WTC11 (cell line): Measurements from ENCODE around the gene GALNT17. TPM values are rescaled to one million over a fixed set of nuclear protein-coding genes. Genes with fewer than 3 reads are reported as not detected.
A peak's percentile ranks its signal among the peaks of the same experiment; 100 is the strongest.

Source experiments
- ATAC-seq: fragments of 200-7000 bp; cut with Tn5 transposase; 2 replicates; pipeline ENCODE4 v1.10.0; 2021; ENCODE audit warnings: mild to moderate bottlenecking, moderate library complexity
- CTCF ChIA-PET: fragments of 300-600 bp; sonication (Branson Sonifier 250); formaldehyde crosslinking; loops from one replicate; lab custom pipeline; 2021; ENCODE audit warnings: antibody characterized with exemption; lab: Charles Lee
- POLR2A ChIA-PET: fragments of 350-600 bp; sonication (Branson Sonifier 250); formaldehyde crosslinking; loops from one replicate; lab custom pipeline; 2021; ENCODE audit warnings: antibody characterized with exemption; lab: Charles Lee
- DNase-seq: peaks from one replicate; pipeline ENCODE4 v3.0.0; 2021; ENCODE audit warnings: low spot score
- H3K27ac Mint-ChIP-seq: 2 replicates; pipeline ENCODE4 v1.8.0; 2021; ENCODE audit warnings: mixed read lengths
- H3K27me3 Mint-ChIP-seq: 2 replicates; pipeline ENCODE4 v1.8.0; 2021; ENCODE audit warnings: low read depth, mild to moderate bottlenecking, moderate library complexity, mixed read lengths
- H3K36me3 Mint-ChIP-seq: 2 replicates; pipeline ENCODE4 v1.8.0; 2021; ENCODE audit warnings: mixed read lengths
- H3K4me1 Mint-ChIP-seq: 2 replicates; pipeline ENCODE4 v1.8.0; 2022; ENCODE audit warnings: mixed read lengths
- H3K4me3 Mint-ChIP-seq: 2 replicates; pipeline ENCODE4 v1.8.0; 2021; ENCODE audit warnings: mild to moderate bottlenecking, moderate library complexity, mixed read lengths
- H3K9me3 Mint-ChIP-seq: 2 replicates; pipeline ENCODE4 v1.8.0; 2021; ENCODE audit warnings: mixed read lengths
- ATF6 ChIP-seq: sonication (generic); formaldehyde crosslinking; IDR thresholded peaks from 2 replicates; pipeline ENCODE4 v1.8.1; 2023; ENCODE audit warnings: mild to moderate bottlenecking, missing genetic modification reagents
- FOXK1 ChIP-seq: sonication (generic); formaldehyde crosslinking; IDR thresholded peaks from 2 replicates; pipeline ENCODE4 v1.8.0; 2022; ENCODE audit warnings: mild to moderate bottlenecking, moderate library complexity, missing genetic modification reagents
- GRHL2 ChIP-seq: fragments of 250-450 bp; sonication (Bioruptor Pico); IDR thresholded peaks from 2 replicates; pipeline ENCODE4 v1.8.0; 2022; ENCODE audit warnings: mild to moderate bottlenecking, moderate library complexity; ENCODE audit not compliant: insufficient replicate concordance, severe bottlenecking
- HMGXB4 ChIP-seq: sonication (generic); formaldehyde crosslinking; IDR thresholded peaks from 2 replicates; pipeline ENCODE4 v1.8.1; 2023; ENCODE audit warnings: mild to moderate bottlenecking, moderate library complexity, missing genetic modification reagents
- JAZF1 ChIP-seq: fragments of 250-450 bp; sonication (Bioruptor Pico); IDR thresholded peaks from 2 replicates; pipeline ENCODE4 v1.9.0; 2021; ENCODE audit warnings: moderate library complexity, mild to moderate bottlenecking, inconsistent platforms
- NFE2L1 ChIP-seq: sonication (generic); formaldehyde crosslinking; IDR thresholded peaks from 2 replicates; pipeline ENCODE4 v1.8.1; 2023; ENCODE audit warnings: missing genetic modification reagents
- NR3C1 ChIP-seq: sonication (generic); formaldehyde crosslinking; conservative IDR thresholded peaks from 2 replicates; pipeline ENCODE4 v1.8.1; 2023; ENCODE audit warnings: low read depth, mild to moderate bottlenecking, missing genetic modification reagents
- OVOL2 ChIP-seq: fragments of 250-450 bp; sonication (Bioruptor Pico); IDR thresholded peaks from 2 replicates; pipeline ENCODE4 v1.9.0; 2021; ENCODE audit warnings: mild to moderate bottlenecking, borderline replicate concordance
- TCF7 ChIP-seq: sonication (generic); formaldehyde crosslinking; IDR thresholded peaks from 2 replicates; pipeline ENCODE4 v1.8.0; 2022; ENCODE audit warnings: mild to moderate bottlenecking, low read depth, missing genetic modification reagents, moderate library complexity
- TP53 ChIP-seq: sonication (generic); formaldehyde crosslinking; IDR thresholded peaks from 2 replicates; pipeline ENCODE4 v1.8.1; 2023; ENCODE audit warnings: mild to moderate bottlenecking, missing genetic modification reagents
- ZNF317 ChIP-seq: sonication (generic); formaldehyde crosslinking; IDR thresholded peaks from 2 replicates; pipeline ENCODE4 v1.8.1; 2023; ENCODE audit warnings: low read depth, mild to moderate bottlenecking, moderate library complexity, missing genetic modification reagents, borderline replicate concordance
- ZNF532 ChIP-seq: fragments of 250-450 bp; sonication (Bioruptor Pico); IDR thresholded peaks from 2 replicates; pipeline ENCODE4 v1.9.0; 2021; ENCODE audit warnings: mild to moderate bottlenecking, borderline replicate concordance
- total RNA-seq: library from RNA; stranded (reverse); gene quantifications from 3 replicates; pipeline ENCODE4 v1.2.3, GENCODE V29; 2021
- TF ChIP-seq, protein P1 (sequence below): sonication (generic); formaldehyde crosslinking; IDR thresholded peaks from 2 replicates; pipeline ENCODE4 v1.8.1; 2023; ENCODE audit warnings: mild to moderate bottlenecking, missing genetic modification reagents, borderline replicate concordance

The GALNT17 gene
- total RNA-seq, 1 experiment from 2014 or later: 61.1 TPM

DNA sequence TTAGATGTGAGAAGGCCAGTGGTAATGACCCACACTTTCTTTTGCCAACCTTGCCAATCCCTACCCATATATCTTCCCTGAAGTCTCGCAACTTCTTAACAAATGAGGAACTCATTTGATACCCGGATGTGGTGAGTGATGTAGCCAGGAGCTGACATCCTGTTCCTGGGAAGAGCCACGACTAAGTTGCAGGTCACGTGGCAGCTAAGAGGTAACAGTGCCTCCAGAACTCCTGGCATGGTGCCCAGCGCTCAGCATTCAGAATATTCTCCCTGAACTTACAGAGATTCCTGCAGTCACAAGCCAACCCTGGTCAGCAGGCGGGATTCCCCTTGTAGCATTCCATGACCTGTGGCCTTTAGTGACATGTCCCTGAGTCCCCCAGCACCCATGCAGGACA, 282.5 kb downstream of the GALNT17 start (continued):
- TF ChIP-seq ATF6: no peak
- no peak for TF ChIP-seq ZNF317 (CRISPR knock-in tag)
- no peak for TF ChIP-seq JAZF1 (CRISPR knock-in tag)
- no peak for TF ChIP-seq TCF7 (CRISPR knock-in tag)
- no peak for TF ChIP-seq NFE2L1 (CRISPR knock-in tag)
- TF ChIP-seq, protein P1, sequence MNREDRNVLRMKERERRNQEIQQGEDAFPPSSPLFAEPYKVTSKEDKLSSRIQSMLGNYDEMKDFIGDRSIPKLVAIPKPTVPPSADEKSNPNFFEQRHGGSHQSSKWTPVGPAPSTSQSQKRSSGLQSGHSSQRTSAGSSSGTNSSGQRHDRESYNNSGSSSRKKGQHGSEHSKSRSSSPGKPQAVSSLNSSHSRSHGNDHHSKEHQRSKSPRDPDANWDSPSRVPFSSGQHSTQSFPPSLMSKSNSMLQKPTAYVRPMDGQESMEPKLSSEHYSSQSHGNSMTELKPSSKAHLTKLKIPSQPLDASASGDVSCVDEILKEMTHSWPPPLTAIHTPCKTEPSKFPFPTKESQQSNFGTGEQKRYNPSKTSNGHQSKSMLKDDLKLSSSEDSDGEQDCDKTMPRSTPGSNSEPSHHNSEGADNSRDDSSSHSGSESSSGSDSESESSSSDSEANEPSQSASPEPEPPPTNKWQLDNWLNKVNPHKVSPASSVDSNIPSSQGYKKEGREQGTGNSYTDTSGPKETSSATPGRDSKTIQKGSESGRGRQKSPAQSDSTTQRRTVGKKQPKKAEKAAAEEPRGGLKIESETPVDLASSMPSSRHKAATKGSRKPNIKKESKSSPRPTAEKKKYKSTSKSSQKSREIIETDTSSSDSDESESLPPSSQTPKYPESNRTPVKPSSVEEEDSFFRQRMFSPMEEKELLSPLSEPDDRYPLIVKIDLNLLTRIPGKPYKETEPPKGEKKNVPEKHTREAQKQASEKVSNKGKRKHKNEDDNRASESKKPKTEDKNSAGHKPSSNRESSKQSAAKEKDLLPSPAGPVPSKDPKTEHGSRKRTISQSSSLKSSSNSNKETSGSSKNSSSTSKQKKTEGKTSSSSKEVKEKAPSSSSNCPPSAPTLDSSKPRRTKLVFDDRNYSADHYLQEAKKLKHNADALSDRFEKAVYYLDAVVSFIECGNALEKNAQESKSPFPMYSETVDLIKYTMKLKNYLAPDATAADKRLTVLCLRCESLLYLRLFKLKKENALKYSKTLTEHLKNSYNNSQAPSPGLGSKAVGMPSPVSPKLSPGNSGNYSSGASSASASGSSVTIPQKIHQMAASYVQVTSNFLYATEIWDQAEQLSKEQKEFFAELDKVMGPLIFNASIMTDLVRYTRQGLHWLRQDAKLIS (CRISPR knock-in tag): no peak
- no peak for TF ChIP-seq GRHL2 (CRISPR knock-in tag)
- TF ChIP-seq HMGXB4 (CRISPR knock-in tag): no peak
- no peak for TF ChIP-seq FOXK1 (CRISPR knock-in tag)
- TF ChIP-seq OVOL2 (CRISPR knock-in tag): no peak

- H3K9me3 Mint-ChIP-seq: no peaks in the 10 kb centered on the region
- DNase-seq (no peak), ATAC-seq (no peak)
- no peaks in the 10 kb centered on the region for H3K27me3 Mint-ChIP-seq
- peaks cover 6% of the 10 kb centered on the region for H3K4me1 Mint-ChIP-seq
- H3K36me3 Mint-ChIP-seq: peaks cover 81% of the 10 kb centered on the region
- H3K27ac Mint-ChIP-seq: peak overlapping the region; percentile 63; the same call in 1 of the 2 replicates
- H3K4me3 Mint-ChIP-seq: no peak overlapping the region
- ChIA-PET POLR2A (no interaction called here), CTCF (interaction anchor here (1.5 kb wide), 1 partner anchor 313 kb away, joined by 3 read pairs; no protein-coding TSS in a partner anchor)
- TF ChIP-seq ZNF532 (CRISPR knock-in tag): no peak
- TF ChIP-seq TP53: no peak
- no peak for TF ChIP-seq NR3C1
Observed at GRCh38 chr7:71419546-71420337, 287.8 kb downstream of the GALNT17 start.
